Measurements from ENCODE around the gene HERC2. TPM values are rescaled to one million over a fixed set of nuclear protein-coding genes. Genes with fewer than 3 reads are reported as not detected.

The HERC2 gene
- polyA plus RNA-seq, 1 of the 3 experiments (the other 2 are of a cell fraction) = 22.3 TPM

- Histone ChIP-seq H3K79me2 (ENCODE audit: insufficient read depth) (no peaks in the 10 kb centered on the region), H3K36me3 (replicated peaks in 1 of 2; ENCODE audit: control insufficient read depth in 1 of 2, insufficient read depth in 2 of 2, low read length in 1 of 2) (peaks cover 8% of the 10 kb centered on the region in 2 experiments), H3F3A (replicated peaks; ENCODE audit: insufficient read depth) (peaks cover 4% of the 10 kb centered on the region), H3K9ac (no peak overlapping the region), H3K4me3 (ENCODE audit: low read depth in 2 of 2, low read length in 1 of 2) (0 out of 4 replicates have a peak overlapping the region, but pooled peaks have one; percentile 1 to 12), H3K4me1 (ENCODE audit: control insufficient read depth in 1 of 2, insufficient read depth in 2 of 2, low read depth in 1 of 2, low read length in 1 of 2) (no peaks in the 10 kb centered on the region; a peak in 1 of 4 replicates), H3K9me2 (no peaks in the 10 kb centered on the region), H3K4me2 (peak overlapping the region; percentile 37; the same call in 1 of the 2 replicates), H3K27ac (ENCODE audit: low read depth in 2 of 2, low read length in 1 of 2) (no peak overlapping the region), H3K9me3 (no peaks in the 10 kb centered on the region), H4K20me1 (ENCODE audit: insufficient read depth) (no peaks in the 10 kb centered on the region), H3K27me3 (ENCODE audit: insufficient read depth) (no peaks in the 10 kb centered on the region), H2AFZ (ENCODE audit: low read depth) (no peak overlapping the region)
- TF ChIP-seq GATA2 (CRISPR knock-in tag; IDR thresholded peaks at IDR 0.05) = no peak
- TF ChIP-seq EP300 (IDR thresholded peaks at IDR 0.05; ENCODE audit: borderline replicate concordance in 1 of 2, low read depth in 1 of 2, low read length in 1 of 2) = no peak
- no peak for TF ChIP-seq RFX5 (IDR thresholded peaks at IDR 0.05; ENCODE audit: low read length)
- no peak for TF ChIP-seq USF1 (IDR thresholded peaks at IDR 0.05; ENCODE audit: borderline replicate concordance, low read depth)
- TF ChIP-seq RCOR1 (IDR thresholded peaks at IDR 0.05; ENCODE audit: low read length) = no peak
- TF ChIP-seq EZH2phosphoT487 (IDR thresholded peaks at IDR 0.05; ENCODE audit: borderline replicate concordance, low read depth) = no peak
- no peak for TF ChIP-seq TEAD4 (IDR thresholded peaks at IDR 0.05; ENCODE audit: borderline replicate concordance, insufficient read depth)
- no peak for TF ChIP-seq USF2 (IDR thresholded peaks at IDR 0.05; ENCODE audit: borderline replicate concordance, low read depth, low read length)
- DNase-seq = peak; percentile 73
- ChIA-PET CTCF (interaction anchor here (2.5 kb wide), 2 partner anchors 17 to 20 kb away, joined by 12 read pairs; no protein-coding TSS in a partner anchor), POLR2A (no interaction called here)
- WGBS (ENCODE audit: low lambda C conversion rate) = 25% methylated on average over 4 of the region's 81 CpGs
These were observed 215.5 kb downstream of the HERC2 start for GRCh38 chr15:28106294-28107110.

GRCh38 chr15:28105793-28106192 is 216.2 kb downstream of the HERC2 start:
- H3K27me3 ChIP-seq (ENCODE audit: insufficient read depth) = no peaks in the 10 kb centered on the region
- no peaks in the 10 kb centered on the region for H4K20me1 ChIP-seq (ENCODE audit: insufficient read depth)
- no peak overlapping the region for H3K27ac ChIP-seq (ENCODE audit: low read depth in 2 of 2, low read length in 1 of 2)
- CTCF ChIA-PET = no interaction called here
- DNase-seq = no peak
- H3K9me3 ChIP-seq = no peaks in the 10 kb centered on the region
- no peak overlapping the region for H3K4me2 ChIP-seq
- no peaks in the 10 kb centered on the region for H3K79me2 ChIP-seq (ENCODE audit: insufficient read depth)
- H3F3A ChIP-seq (replicated peaks; ENCODE audit: insufficient read depth) = peaks cover under 1% of the 10 kb centered on the region
- POLR2A ChIA-PET = no interaction called here
- H3K9me2 ChIP-seq = no peaks in the 10 kb centered on the region
- no peak overlapping the region for H3K9ac ChIP-seq
- 93% methylated on average over 5 of the region's 5 CpGs for WGBS (ENCODE audit: low lambda C conversion rate)
- H3K36me3 ChIP-seq (replicated peaks in 1 of 2; ENCODE audit: control insufficient read depth in 1 of 2, insufficient read depth in 2 of 2, low read length in 1 of 2) = peaks cover 1 to 2% of the 10 kb centered on the region in 2 experiments
- H2AFZ ChIP-seq (ENCODE audit: low read depth) = no peak overlapping the region
- no peaks in the 10 kb centered on the region; a peak in 1 of 4 replicates for H3K4me1 ChIP-seq (ENCODE audit: control insufficient read depth in 1 of 2, insufficient read depth in 2 of 2, low read depth in 1 of 2, low read length in 1 of 2)
- no peak overlapping the region for H3K4me3 ChIP-seq (ENCODE audit: low read depth in 2 of 2, low read length in 1 of 2)
- no peak for TF ChIP-seq MAX (IDR thresholded peaks at IDR 0.05; ENCODE audit: low read depth)
- no peak for TF ChIP-seq PBX3 (IDR thresholded peaks at IDR 0.05)
- TF ChIP-seq SIN3A (IDR thresholded peaks at IDR 0.05; ENCODE audit: borderline replicate concordance, low read depth, low read length) = no peak
- TF ChIP-seq USF2 (IDR thresholded peaks at IDR 0.05; ENCODE audit: borderline replicate concordance, low read depth, low read length) = no peak
- no peak for TF ChIP-seq REST (IDR thresholded peaks at IDR 0.05; ENCODE audit: low read depth, low read length)
- no peak for TF ChIP-seq RXRA (IDR thresholded peaks at IDR 0.05; ENCODE audit: borderline replicate concordance, low read depth)
- no peak for TF ChIP-seq GATA2 (CRISPR knock-in tag; IDR thresholded peaks at IDR 0.05)
- TF ChIP-seq ZBTB33 (IDR thresholded peaks at IDR 0.05; ENCODE audit: borderline replicate concordance, low read depth) = no peak

Data from SK-N-SH (cell line).